ENCODE data around the gene MYCT1.

MYCT1 gene

GRCh38 chr6:152726313-152726712 is 28.6 kb downstream of the MYCT1 start:
- DNase-seq: no peak

DNA sequence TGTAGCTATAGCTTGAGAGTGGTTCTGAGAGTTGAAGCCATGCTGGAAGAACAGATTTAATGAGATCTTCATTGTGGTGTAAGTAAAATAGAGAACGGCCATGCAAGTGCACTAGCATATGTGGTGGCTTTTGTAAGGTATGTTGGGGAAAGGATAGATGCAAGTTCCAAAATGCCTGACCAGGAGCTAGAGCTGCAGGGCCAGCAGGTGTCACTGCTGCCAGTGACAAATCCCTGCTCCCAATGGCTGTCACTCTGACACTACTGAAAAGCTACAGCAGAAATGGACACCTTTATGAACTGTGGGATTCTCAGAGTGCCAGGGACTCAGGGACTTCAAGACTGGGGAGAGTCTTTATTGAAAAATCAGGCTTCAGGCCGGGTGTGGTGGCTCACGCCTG is 29.8 kb downstream of the MYCT1 start:
- no peak for DNase-seq

GRCh38 chr6:152734630-152735029 is 36.9 kb downstream of the MYCT1 start:
- DNase-seq: no peak

DNA sequence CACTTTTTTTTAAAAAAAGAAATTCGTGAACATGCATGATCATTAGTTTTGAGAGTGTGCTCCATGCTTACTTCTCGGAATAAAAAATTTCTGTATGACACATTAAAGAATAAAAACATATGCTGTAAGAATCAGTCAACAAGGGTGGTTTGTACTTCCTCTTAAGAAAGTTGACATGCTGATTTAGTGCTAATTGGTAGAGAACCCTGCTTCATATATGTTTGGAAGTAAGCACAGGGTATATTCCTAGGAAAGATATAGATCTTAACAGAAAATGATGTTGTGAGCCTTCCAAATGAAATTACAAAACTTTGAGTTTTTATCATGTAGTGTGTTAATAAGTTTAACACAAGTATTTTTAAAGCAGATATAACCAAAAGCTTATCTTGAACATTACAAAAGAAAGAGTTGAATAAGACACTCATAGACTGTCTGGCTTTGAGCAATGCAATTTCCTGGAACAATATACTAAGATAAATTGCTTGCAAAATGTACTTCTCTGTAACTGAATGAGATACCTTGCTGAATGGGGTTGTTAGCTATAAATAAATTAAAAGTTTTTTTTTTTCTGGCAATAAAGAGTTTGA is 39.1 kb downstream of the MYCT1 start:
- no peak for DNase-seq

DNA sequence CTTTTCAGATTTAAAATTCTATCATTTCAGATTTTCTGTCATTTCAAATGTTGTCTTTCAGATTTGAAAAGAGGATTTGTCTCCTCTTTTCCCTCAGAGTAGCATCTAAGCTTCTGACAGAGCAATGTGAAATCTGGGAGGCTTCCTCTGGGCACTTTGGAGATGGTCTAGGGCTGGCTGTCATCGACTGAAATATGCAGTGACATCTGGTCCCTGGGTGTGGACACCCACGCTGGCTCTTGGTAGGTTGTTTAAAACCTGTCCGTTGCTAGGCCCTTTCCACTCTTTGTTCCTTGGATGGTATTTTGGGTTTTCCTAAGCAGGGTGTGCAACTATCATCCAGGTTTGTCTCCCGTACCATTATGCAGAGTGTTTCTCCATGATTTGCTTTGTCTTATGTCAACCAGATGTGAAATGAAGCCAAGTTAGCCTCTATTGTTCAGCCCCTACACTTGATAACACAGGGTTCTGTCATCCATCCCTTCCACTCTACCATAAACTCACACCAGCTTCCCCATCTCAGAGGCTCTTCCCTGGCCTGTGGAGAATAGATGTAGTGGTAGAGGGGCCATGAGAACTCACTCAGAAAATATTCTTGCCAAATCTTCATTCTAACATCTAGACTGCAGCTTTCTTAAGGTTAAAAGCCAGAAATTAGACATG is 47.9 kb downstream of the MYCT1 start:
- DNase-seq: no peak

- DNase-seq: no peak
These were observed 48.5 kb downstream of the MYCT1 start for GRCh38 chr6:152746172-152746553.

DNA sequence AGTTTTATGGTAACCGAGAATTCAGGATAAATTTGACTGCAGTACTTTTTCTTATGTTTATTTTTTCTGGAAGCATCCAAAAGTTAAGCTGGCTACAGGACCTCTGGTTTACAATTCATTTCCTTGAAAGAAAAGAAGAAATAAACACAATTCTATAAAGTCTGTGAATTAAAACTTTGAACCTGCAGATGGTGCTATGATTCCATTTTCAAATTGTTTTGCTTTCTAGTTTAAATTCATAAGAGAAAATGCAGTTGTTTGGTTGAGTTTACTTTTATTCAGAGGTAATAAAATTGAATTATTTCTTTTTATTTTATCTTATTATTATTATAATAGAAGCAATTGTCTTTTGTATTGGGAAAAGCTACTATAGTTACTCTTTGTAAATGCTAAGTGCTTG is 51.1 kb downstream of the MYCT1 start:
- peak; percentile 4 for DNase-seq

- no peak for DNase-seq
These were observed 51.6 kb downstream of the MYCT1 start for GRCh38 chr6:152749336-152749735.

- no peak for DNase-seq
These were observed 53.0 kb downstream of the MYCT1 start, which contains the start of gene VIP for GRCh38 chr6:152750694-152751093. TSS of gene VIP (plus strand) at chr6:152750797. CDS start at chr6:152752178, 1,381 bp downstream.

GRCh38 chr6:152765331-152765730 is 67.6 kb downstream of the MYCT1 start:
- no peak for DNase-seq

- DNase-seq: no peak
These were observed 71.5 kb downstream of the MYCT1 start for GRCh38 chr6:152769159-152769558.

DNA sequence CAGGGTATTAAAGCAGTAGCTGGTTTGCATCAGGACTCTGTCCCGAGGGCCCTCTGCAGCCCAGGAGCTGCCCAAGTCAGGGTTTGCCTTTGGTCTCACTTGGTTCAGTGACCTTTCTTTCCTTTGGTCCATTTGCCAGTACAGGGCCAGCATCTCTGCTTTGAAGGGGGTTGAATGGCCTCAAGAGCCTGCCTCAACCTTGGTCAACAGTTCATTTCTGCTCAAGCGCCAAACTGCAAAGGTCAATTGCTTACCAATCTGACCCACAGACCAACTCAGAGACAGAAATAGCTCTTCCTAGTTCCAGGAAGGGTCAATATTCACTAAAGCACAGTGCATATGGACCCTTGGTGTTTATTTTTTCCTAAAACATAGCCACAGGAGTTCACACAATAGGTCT is 72.3 kb downstream of the MYCT1 start:
- no peak for DNase-seq

GRCh38 chr6:152771061-152771687 is 73.5 kb downstream of the MYCT1 start:
- no peak for DNase-seq

All from NCI-H2171 treated with DMSO at 0.1 percent for 48 hours (cell line).